ENCODE data around the gene ACVR1. TPM values are rescaled to one million over a fixed set of nuclear protein-coding genes. Genes with fewer than 3 reads are reported as not detected.

The ACVR1 gene
- total RNA-seq, 1 donor from 2014 or later = 6.9 TPM

- DNase-seq (ENCODE audit: low spot score in 2 of 2) = no peak
- H3K27me3 ChIP-seq = no peaks in the 10 kb centered on the region
- H3K27ac ChIP-seq = peak overlapping the region; percentile 46 to 66
- H3K9me3 ChIP-seq = no peaks in the 10 kb centered on the region
- no peaks in the 10 kb centered on the region for H3K36me3 ChIP-seq
- no peak for TF ChIP-seq CTCF (IDR thresholded peaks at IDR 0.05)
- H3K4me3 ChIP-seq = no peak overlapping the region
- intact Hi-C loops (cut with DNase I) = no loop called here
- peaks cover 3 to 46% of the 10 kb centered on the region in 2 donors for H3K4me1 ChIP-seq
Observed at GRCh38 chr2:157842106-157842879, 33.8 kb downstream of the ACVR1 start.

- Histone ChIP-seq H3K4me1 (peaks cover 3 to 46% of the 10 kb centered on the region in 2 donors), H3K27ac (peak overlapping the region; percentile 56 to 66), H3K9me3 (no peaks in the 10 kb centered on the region), H3K4me3 (no peak overlapping the region), H3K27me3 (no peaks in the 10 kb centered on the region), H3K36me3 (no peaks in the 10 kb centered on the region)
- DNase-seq (ENCODE audit: low spot score in 2 of 2) = no peak
- intact Hi-C loops (cut with DNase I) = no loop called here
- no peak for TF ChIP-seq CTCF (IDR thresholded peaks at IDR 0.05)
Observed at GRCh38 chr2:157841485-157841884, 34.6 kb downstream of the ACVR1 start.

- TF ChIP-seq CTCF (IDR thresholded peaks at IDR 0.05) = peak in 1 of 3 experiments; percentile 19
- peak in 1 of 2 donors; percentile 78 for DNase-seq (ENCODE audit: low spot score in 2 of 2)
- no peaks in the 10 kb centered on the region for H3K9me3 ChIP-seq
- H3K4me1 ChIP-seq = peaks cover 3 to 46% of the 10 kb centered on the region in 2 donors
- H3K27ac ChIP-seq = peak overlapping the region; percentile 56 to 66
- peak overlapping the region in 1 of 2 donors; percentile 2 for H3K4me3 ChIP-seq
- no peaks in the 10 kb centered on the region for H3K27me3 ChIP-seq
- intact Hi-C loops (cut with DNase I) = no loop called here
- H3K36me3 ChIP-seq = no peaks in the 10 kb centered on the region
Observed at GRCh38 chr2:157840568-157841156, 35.5 kb downstream of the ACVR1 start.

GRCh38 chr2:157839822-157840221 lies 36.3 kb downstream of the ACVR1 start:
- H3K4me1 ChIP-seq = peaks cover 3 to 46% of the 10 kb centered on the region in 2 donors
- no peak for TF ChIP-seq CTCF (IDR thresholded peaks at IDR 0.05)
- intact Hi-C loops (cut with DNase I) = no loop called here

GRCh38 chr2:157839162-157839801 lies 36.8 kb downstream of the ACVR1 start:
- no peak overlapping the region for H3K4me3 ChIP-seq
- intact Hi-C loops (cut with DNase I) = no loop called here
- no peaks in the 10 kb centered on the region for H3K27me3 ChIP-seq
- H3K4me1 ChIP-seq = peaks cover 3 to 48% of the 10 kb centered on the region in 2 donors
- no peaks in the 10 kb centered on the region for H3K36me3 ChIP-seq
- no peaks in the 10 kb centered on the region for H3K9me3 ChIP-seq
- DNase-seq (ENCODE audit: low spot score in 2 of 2) = no peak
- no peak for TF ChIP-seq CTCF (IDR thresholded peaks at IDR 0.05)
- H3K27ac ChIP-seq = peak overlapping the region; percentile 56 to 61

More at GRCh38 chr2:157839822-157840221, 36.3 kb downstream of the ACVR1 start:
- Histone ChIP-seq H3K4me3 (no peak overlapping the region), H3K27me3 (no peaks in the 10 kb centered on the region), H3K36me3 (no peaks in the 10 kb centered on the region), H3K9me3 (no peaks in the 10 kb centered on the region), H3K27ac (peak overlapping the region in 1 of 2 donors; percentile 66)
- DNase-seq (ENCODE audit: low spot score in 2 of 2) = no peak
